ENCODE data around the gene ECE1. TPM values are rescaled to one million over a fixed set of nuclear protein-coding genes. Genes with fewer than 3 reads are reported as not detected.
A peak's percentile ranks its signal among the peaks of the same experiment; 100 is the strongest.

The ECE1 gene
- total RNA-seq, 1 experiment from 2014 or later = 46.4 TPM

DNA sequence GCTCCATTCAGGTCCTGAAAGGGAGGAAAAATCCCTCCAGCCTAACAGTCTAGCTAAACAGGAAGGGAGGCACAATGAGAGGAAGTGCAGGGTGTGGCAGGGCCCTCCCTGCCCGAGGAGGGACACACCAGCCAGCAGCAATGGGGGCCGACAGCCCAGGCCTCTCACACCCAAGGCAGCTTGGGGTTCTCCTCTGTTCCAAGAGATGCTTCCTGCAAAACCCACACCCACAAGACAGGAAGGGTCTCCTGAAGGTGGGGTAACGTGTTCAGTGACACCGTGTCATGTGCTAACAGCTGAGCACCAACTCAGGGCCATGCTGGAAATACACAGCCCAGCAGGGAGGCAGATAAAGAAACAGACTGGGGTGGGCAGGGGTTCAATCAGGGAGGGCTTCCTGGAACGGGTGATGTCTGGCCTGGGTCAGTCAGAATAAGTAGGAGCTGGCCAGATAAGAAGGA, 10.2 kb downstream of the ECE1 start:
- DNase-seq = no peak
- no peaks in the 10 kb centered on the region; the same call in 1 of the 2 replicates for H3K36me3 ChIP-seq (replicated peaks; ENCODE audit: control insufficient read depth, insufficient read depth, low read length)
- no peaks in the 10 kb centered on the region for H3K27me3 ChIP-seq (ENCODE audit: control insufficient read depth, insufficient read depth, low read length)
- no peak overlapping the region for H3K4me3 ChIP-seq (ENCODE audit: insufficient read depth, low read depth, low read length)

GRCh38 chr1:21278860-21279845, 11.1 kb downstream of the ECE1 start:
- Histone ChIP-seq H3K27me3 (ENCODE audit: control insufficient read depth, insufficient read depth, low read length) (no peaks in the 10 kb centered on the region), H3K36me3 (replicated peaks; ENCODE audit: control insufficient read depth, insufficient read depth, low read length) (no peaks in the 10 kb centered on the region; the same call in 1 of the 2 replicates), H3K4me3 (ENCODE audit: insufficient read depth, low read depth, low read length) (no peak overlapping the region)
- DNase-seq = no peak

GRCh38 chr1:21278208-21278859, 11.9 kb downstream of the ECE1 start:
- no peaks in the 10 kb centered on the region; the same call in 1 of the 2 replicates for H3K36me3 ChIP-seq (replicated peaks; ENCODE audit: control insufficient read depth, insufficient read depth, low read length)
- peak; percentile 79 for DNase-seq

DNA sequence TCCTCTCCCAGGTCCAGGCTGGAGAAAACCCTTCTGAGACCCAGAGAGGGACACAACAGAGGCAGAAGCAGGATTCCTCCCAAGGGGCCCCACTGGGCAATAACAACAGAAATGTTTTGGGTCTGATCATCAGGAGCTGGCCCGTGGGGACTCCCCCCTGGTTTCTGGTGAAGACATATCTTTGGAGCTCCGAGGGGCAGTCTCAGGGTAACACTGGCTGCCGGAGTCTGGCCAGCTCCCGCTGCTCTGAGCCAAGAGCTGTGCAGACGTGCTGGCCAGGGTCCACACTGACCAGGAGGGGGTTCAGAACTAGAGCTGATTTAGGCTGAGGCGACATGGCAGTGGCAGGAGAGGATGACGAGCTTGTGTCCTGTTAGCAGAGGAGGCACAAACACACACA, 13.1 kb downstream of the ECE1 start:
- no peak for DNase-seq
- H3K27me3 ChIP-seq (ENCODE audit: control insufficient read depth, insufficient read depth, low read length) = no peaks in the 10 kb centered on the region
- no peak overlapping the region for H3K4me3 ChIP-seq (ENCODE audit: insufficient read depth, low read depth, low read length)
- no peaks in the 10 kb centered on the region; the same call in 1 of the 2 replicates for H3K36me3 ChIP-seq (replicated peaks; ENCODE audit: control insufficient read depth, insufficient read depth, low read length)

More at GRCh38 chr1:21278208-21278859, 11.9 kb downstream of the ECE1 start:
- H3K27me3 ChIP-seq (ENCODE audit: control insufficient read depth, insufficient read depth, low read length) = no peaks in the 10 kb centered on the region
- H3K4me3 ChIP-seq (ENCODE audit: insufficient read depth, low read depth, low read length) = no peak overlapping the region

- DNase-seq = no peak
- Histone ChIP-seq H3K36me3 (replicated peaks; ENCODE audit: control insufficient read depth, insufficient read depth, low read length) (no peaks in the 10 kb centered on the region; the same call in 1 of the 2 replicates), H3K27me3 (ENCODE audit: control insufficient read depth, insufficient read depth, low read length) (no peaks in the 10 kb centered on the region), H3K4me3 (ENCODE audit: insufficient read depth, low read depth, low read length) (no peak overlapping the region)
Measured at GRCh38 chr1:21272540-21272939, 17.7 kb downstream of the ECE1 start.

DNA sequence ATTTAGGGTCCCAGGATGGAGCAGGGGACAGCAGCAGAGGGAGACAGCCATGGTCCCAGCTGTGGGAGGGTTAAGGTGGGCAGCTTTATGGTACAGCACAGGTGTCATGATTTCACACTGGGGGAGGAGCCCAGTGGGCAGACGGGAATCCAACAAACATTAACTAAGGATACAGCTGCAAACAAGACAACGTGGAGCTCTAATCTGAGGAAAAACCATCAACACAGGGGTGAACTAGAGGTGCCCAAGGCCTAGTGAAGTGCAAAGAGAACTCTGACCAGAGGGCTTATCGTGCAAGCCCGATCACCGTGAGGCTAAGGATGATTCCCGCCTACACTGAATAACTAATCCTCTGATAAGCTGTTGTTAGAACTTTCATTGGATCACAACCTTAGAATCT, 18.7 kb downstream of the ECE1 start:
- no peak overlapping the region for H3K4me3 ChIP-seq (ENCODE audit: insufficient read depth, low read depth, low read length)
- H3K27me3 ChIP-seq (ENCODE audit: control insufficient read depth, insufficient read depth, low read length) = no peaks in the 10 kb centered on the region
- H3K36me3 ChIP-seq (replicated peaks; ENCODE audit: control insufficient read depth, insufficient read depth, low read length) = no peaks in the 10 kb centered on the region; the same call in 1 of the 2 replicates
- DNase-seq = no peak

DNA sequence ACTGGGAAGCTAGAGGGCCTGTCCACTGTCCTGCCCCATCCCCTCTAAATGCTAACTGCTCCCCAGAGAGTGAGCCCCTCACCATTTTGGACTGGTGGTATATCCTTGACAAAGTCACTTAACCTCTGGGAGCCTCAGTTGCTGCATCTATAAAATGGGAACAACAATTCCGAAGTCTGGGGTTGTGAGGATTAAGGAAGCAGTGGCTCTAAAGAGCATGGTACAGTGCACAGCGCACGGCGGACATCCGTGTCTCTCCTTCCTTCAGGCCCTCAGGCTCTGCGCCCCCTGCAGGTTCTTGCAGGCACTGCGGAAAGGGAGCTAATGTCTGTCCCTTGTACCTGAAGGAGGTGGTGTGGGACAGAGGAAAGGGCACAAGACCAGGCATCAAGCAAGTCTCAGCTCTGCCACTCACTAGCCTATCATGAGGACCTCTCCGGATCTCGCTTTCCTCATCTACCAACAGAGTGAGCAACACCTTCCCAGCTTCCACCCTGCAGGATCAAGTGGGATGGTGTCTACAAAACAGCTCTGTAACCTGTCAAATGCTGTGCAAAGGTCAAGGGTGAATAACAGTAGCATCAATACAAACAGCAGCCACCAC, 20.1 kb downstream of the ECE1 start:
- H3K36me3 ChIP-seq (replicated peaks; ENCODE audit: control insufficient read depth, insufficient read depth, low read length) = no peaks in the 10 kb centered on the region; the same call in 1 of the 2 replicates
- no peaks in the 10 kb centered on the region for H3K27me3 ChIP-seq (ENCODE audit: control insufficient read depth, insufficient read depth, low read length)
- DNase-seq = peak; percentile 96
- H3K4me3 ChIP-seq (ENCODE audit: insufficient read depth, low read depth, low read length) = no peak overlapping the region

DNA sequence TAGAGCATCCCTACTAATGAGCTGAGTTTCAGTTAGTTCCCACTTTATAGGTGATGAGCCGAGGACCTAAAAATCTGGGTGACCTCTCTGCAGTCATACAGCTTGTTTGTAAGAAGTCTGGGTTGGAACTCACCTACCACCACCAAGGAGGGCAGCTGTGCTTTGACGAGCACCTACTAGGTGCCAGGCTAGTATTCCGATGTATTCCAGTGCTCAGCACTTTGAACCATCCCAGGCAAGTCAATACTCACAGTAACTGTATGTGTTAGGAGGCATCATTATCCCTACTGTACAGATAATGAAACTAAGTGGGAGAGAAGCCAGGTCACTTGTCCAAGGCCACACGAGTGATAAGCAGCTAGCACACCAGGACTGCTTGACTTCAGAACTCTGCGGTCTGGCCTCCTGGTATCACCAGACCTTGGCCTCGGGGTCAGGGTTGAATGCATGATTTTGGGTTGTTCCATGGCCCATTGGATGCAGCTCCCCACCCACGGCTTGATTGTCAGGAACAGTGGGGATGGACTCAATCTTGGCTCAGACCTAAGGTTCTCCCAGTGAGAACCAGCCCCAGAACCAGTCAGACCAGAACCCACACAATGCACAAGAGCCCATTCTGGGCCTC, 20.7 kb downstream of the ECE1 start:
- Histone ChIP-seq H3K27me3 (ENCODE audit: control insufficient read depth, insufficient read depth, low read length) (no peaks in the 10 kb centered on the region), H3K36me3 (replicated peaks; ENCODE audit: control insufficient read depth, insufficient read depth, low read length) (no peaks in the 10 kb centered on the region; the same call in 1 of the 2 replicates), H3K4me3 (ENCODE audit: insufficient read depth, low read depth, low read length) (no peak overlapping the region)
- no peak for DNase-seq

DNA sequence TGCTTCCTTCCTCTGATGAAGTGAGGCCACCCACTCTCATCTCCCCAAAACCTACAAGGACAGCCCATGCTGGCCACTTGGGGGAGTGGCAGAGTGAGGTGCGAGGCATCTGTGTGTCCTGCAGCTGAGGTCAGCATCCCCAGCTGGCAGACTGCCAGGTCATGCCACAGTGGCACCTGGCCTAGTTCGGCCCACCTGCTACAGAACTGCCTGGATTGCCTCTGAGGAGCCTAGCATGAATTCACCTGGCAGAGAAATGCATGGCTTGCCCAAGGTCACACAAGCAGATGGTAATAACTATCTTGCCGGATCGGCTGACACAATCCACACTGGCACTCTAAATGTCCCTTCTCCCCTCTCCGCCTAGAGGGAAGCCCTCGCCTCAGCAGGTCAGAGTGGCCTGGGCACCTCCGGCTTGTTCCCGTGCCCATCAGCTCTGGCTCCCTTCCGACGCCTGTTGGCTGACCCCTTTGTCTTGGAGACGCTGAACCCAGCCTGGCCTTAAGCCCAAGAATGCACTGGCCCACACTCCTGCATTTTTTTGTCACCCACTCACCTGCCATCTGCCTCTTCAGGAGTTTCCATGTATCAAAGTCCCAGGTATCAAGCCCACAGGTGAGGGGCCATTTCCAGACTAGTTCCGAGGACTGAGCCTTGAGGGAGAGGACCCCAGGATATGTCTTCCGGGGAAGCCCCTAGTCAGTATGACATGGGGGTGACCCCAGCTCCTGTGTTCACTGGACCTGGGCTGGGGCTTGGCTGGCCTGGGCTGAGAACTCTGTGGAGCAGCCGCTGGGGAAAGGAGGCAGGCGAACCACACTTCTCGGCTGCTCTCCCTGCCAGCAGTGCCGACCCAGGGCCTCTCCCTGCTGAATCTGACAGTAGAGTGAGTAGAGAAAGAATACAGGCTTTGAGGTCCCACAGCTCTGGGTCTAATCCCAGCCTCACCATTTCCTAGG, 21.7 kb downstream of the ECE1 start:
- H3K4me3 ChIP-seq (ENCODE audit: insufficient read depth, low read depth, low read length) = no peak overlapping the region
- no peak for DNase-seq
- no peaks in the 10 kb centered on the region; the same call in 1 of the 2 replicates for H3K36me3 ChIP-seq (replicated peaks; ENCODE audit: control insufficient read depth, insufficient read depth, low read length)
- no peaks in the 10 kb centered on the region for H3K27me3 ChIP-seq (ENCODE audit: control insufficient read depth, insufficient read depth, low read length)

GRCh38 chr1:21267191-21268077, 22.8 kb downstream of the ECE1 start:
- Histone ChIP-seq H3K4me3 (ENCODE audit: insufficient read depth, low read depth, low read length) (no peak overlapping the region), H3K36me3 (replicated peaks; ENCODE audit: control insufficient read depth, insufficient read depth, low read length) (no peaks in the 10 kb centered on the region; the same call in 1 of the 2 replicates), H3K27me3 (ENCODE audit: control insufficient read depth, insufficient read depth, low read length) (no peaks in the 10 kb centered on the region)
- no peak for DNase-seq

DNA sequence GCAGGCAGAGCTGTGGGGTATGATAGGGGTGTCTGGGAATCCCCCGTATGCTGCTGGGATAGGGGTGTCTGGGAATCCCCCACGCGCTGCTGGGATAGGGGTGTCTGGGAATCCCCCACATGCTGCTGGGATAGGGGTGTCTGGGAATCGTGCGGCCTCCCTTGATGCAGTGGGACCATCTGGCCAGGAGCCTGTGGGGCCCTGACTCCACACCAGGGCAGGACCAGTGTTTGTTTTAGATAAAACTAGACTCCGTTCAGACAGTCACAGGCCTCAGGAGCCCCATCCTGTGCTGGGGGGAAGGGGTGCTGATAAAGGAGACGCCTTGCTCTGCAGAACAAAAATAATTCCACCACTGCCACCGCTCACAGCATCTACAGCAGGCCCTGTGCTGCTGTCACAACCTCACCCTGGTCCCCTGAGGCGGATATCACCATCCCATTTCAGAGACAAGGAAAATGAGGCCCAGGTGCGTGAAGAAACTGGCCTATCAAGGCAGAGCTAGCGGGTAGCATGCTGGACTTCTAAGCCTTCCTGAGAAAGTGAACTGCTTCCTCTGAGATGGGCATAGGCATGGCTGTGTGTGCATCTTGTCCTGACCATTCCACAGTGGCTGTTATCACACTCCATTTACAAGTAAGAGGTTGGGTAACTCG, 24.0 kb downstream of the ECE1 start:
- Histone ChIP-seq H3K36me3 (replicated peaks; ENCODE audit: control insufficient read depth, insufficient read depth, low read length) (no peaks in the 10 kb centered on the region; the same call in 1 of the 2 replicates), H3K27me3 (ENCODE audit: control insufficient read depth, insufficient read depth, low read length) (no peaks in the 10 kb centered on the region; the same call in 1 of the 2 replicates), H3K4me3 (ENCODE audit: insufficient read depth, low read depth, low read length) (no peak overlapping the region)
- DNase-seq = no peak

- no peaks in the 10 kb centered on the region; the same call in 1 of the 2 replicates for H3K27me3 ChIP-seq (ENCODE audit: control insufficient read depth, insufficient read depth, low read length)
- no peak overlapping the region for H3K4me3 ChIP-seq (ENCODE audit: insufficient read depth, low read depth, low read length)
- H3K36me3 ChIP-seq (replicated peaks; ENCODE audit: control insufficient read depth, insufficient read depth, low read length) = no peaks in the 10 kb centered on the region; the same call in 1 of the 2 replicates
- DNase-seq = no peak
Measured at GRCh38 chr1:21265644-21266043, 24.6 kb downstream of the ECE1 start.

Data from H7 (cell line).